ENCODE measurements around the gene DAB2IP. TPM values are rescaled to one million over a fixed set of nuclear protein-coding genes. Genes with fewer than 3 reads are reported as not detected.

Gene DAB2IP
- polyA plus RNA-seq, 1 donor (not counting 4 experiments of a cell fraction or from before 2014, with no cell fraction given), result 28.6 TPM

DNA sequence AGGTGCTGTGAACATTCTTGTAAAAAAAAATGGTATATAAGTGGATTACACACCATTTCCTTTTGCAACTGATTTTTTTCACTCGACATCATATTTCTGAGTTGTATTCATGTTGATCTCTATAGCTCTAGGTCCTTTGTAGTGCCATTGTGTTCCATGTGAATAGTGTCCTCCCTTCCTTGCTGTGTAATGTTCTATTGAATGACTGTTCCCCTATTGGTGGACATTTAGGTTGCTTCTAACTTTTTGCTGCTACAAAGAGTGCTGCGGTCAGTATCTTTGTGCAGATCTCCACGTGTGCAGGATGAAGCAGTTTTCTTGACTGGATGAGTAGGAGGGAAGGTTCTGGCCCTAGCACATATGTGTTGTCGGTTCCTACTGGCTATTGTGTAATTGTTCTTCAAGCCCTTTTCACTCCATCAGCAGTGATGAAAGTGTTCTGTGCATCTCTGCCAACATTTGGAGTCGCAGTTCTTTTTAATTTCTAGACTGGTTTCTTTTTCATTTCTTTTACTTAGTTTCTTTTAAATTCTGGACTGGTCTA, 20.2 kb downstream of the DAB2IP start:
- Histone ChIP-seq H3K4me2 (ENCODE audit: control insufficient read depth, extremely low read depth, insufficient read depth, low read depth, low read length) (no peak overlapping the region), H3K27ac (ENCODE audit: control insufficient read depth, insufficient read depth, low read length) (no peak overlapping the region), H3K79me2 (ENCODE audit: control insufficient read depth, insufficient read depth, low read length) (no peaks in the 10 kb centered on the region), H4K20me1 (ENCODE audit: control insufficient read depth, extremely low read depth, insufficient read depth, low read length) (no peaks in the 10 kb centered on the region), H3K9me3 (ENCODE audit: control insufficient read depth, low read depth, low read length) (no peaks in the 10 kb centered on the region), H2AFZ (ENCODE audit: control insufficient read depth, low read length) (no peak overlapping the region), H3K9ac (ENCODE audit: control insufficient read depth, extremely low read depth, insufficient read depth, low read length) (no peak overlapping the region), H3K36me3 (ENCODE audit: control insufficient read depth in 2 of 2, extremely low read depth in 1 of 2, insufficient read depth in 2 of 2, low read length in 2 of 2) (no peaks in the 10 kb centered on the region), H3K4me3 (ENCODE audit: control insufficient read depth in 2 of 3, extremely low read depth in 1 of 3, insufficient read depth in 2 of 3, low read depth in 1 of 3, low read length in 3 of 3) (no peak overlapping the region), H3K4me1 (ENCODE audit: control insufficient read depth, extremely low read depth, insufficient read depth, low read length) (no peaks in the 10 kb centered on the region), H3K27me3 (ENCODE audit: control insufficient read depth, extremely low read depth, insufficient read depth, low read length) (peaks cover 13% of the 10 kb centered on the region), H3K9me1 (ENCODE audit: control insufficient read depth, extremely low read depth, insufficient read depth, low read length) (no peaks in the 10 kb centered on the region)
- FAIRE-seq (no peak), DNase-seq (ENCODE audit: low read depth, low spot score) (no peak)
- TF ChIP-seq CTCF (optimal IDR thresholded peaks at IDR 0.05 in 1 of 3, IDR thresholded peaks at IDR 0.05 in 1 of 3, conservative IDR thresholded peaks at IDR 0.05 in 1 of 3; ENCODE audit: extremely low read depth in 1 of 3, insufficient read depth in 2 of 3, low read length in 3 of 3), result no peak
- TF ChIP-seq EZH2 (IDR thresholded peaks at IDR 0.05; ENCODE audit: low read length), result no peak
- dilution Hi-C loops (cut with MboI; ENCODE audit: extremely low pct_ligation_motif_present, low sequenced_read_pairs), result no loop called here

DNA sequence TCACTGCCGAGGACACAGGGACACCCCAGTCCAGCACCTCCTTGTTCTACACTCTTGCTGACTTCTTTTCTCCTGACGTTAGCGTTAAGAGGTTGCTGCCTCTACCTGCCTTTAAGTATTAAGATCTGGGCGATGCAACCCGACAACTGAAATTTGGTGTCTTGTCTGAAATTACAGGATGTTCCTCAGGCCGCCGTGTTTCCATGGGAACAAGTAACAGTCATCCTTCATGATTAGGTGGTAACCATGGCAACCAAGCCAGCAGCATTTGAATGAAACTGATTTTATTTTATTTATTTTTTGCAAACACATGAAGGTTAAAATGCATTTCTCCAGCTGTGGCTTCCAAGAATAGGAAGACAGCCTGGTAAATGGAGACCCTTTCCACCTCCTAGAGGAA, 20.8 kb downstream of the DAB2IP start:
- no peak overlapping the region for H3K4me3 ChIP-seq (ENCODE audit: control insufficient read depth in 2 of 3, extremely low read depth in 1 of 3, insufficient read depth in 2 of 3, low read depth in 1 of 3, low read length in 3 of 3)
- H3K27me3 ChIP-seq (ENCODE audit: control insufficient read depth, extremely low read depth, insufficient read depth, low read length), result peaks cover 13% of the 10 kb centered on the region
- no peaks in the 10 kb centered on the region for H3K9me3 ChIP-seq (ENCODE audit: control insufficient read depth, low read depth, low read length)
- H2AFZ ChIP-seq (ENCODE audit: control insufficient read depth, low read length), result no peak overlapping the region
- H3K79me2 ChIP-seq (ENCODE audit: control insufficient read depth, insufficient read depth, low read length), result no peaks in the 10 kb centered on the region
- no peaks in the 10 kb centered on the region for H4K20me1 ChIP-seq (ENCODE audit: control insufficient read depth, extremely low read depth, insufficient read depth, low read length)
- DNase-seq (ENCODE audit: low read depth, low spot score) (no peak), FAIRE-seq (no peak)
- dilution Hi-C loops (cut with MboI; ENCODE audit: extremely low pct_ligation_motif_present, low sequenced_read_pairs), result no loop called here
- no peak overlapping the region for H3K27ac ChIP-seq (ENCODE audit: control insufficient read depth, insufficient read depth, low read length)
- H3K4me2 ChIP-seq (ENCODE audit: control insufficient read depth, extremely low read depth, insufficient read depth, low read depth, low read length), result no peak overlapping the region
- no peak for TF ChIP-seq EZH2 (IDR thresholded peaks at IDR 0.05; ENCODE audit: low read length)
- TF ChIP-seq CTCF (optimal IDR thresholded peaks at IDR 0.05 in 1 of 3, IDR thresholded peaks at IDR 0.05 in 1 of 3, conservative IDR thresholded peaks at IDR 0.05 in 1 of 3; ENCODE audit: extremely low read depth in 1 of 3, insufficient read depth in 2 of 3, low read length in 3 of 3), result no peak
- H3K36me3 ChIP-seq (ENCODE audit: control insufficient read depth in 2 of 2, extremely low read depth in 1 of 2, insufficient read depth in 2 of 2, low read length in 2 of 2), result no peaks in the 10 kb centered on the region
- H3K9me1 ChIP-seq (ENCODE audit: control insufficient read depth, extremely low read depth, insufficient read depth, low read length), result no peaks in the 10 kb centered on the region
- H3K4me1 ChIP-seq (ENCODE audit: control insufficient read depth, extremely low read depth, insufficient read depth, low read length), result no peaks in the 10 kb centered on the region
- H3K9ac ChIP-seq (ENCODE audit: control insufficient read depth, extremely low read depth, insufficient read depth, low read length), result no peak overlapping the region
